MM.1S (cell line): ENCODE data around the gene KTN1.

Experiments used
- DNase-seq: peaks from one replicate; pipeline ENCODE4 v3.0.0-alpha.2; 2015
- H2AFZ ChIP-seq: fragments of 300-600 bp; sonication (generic); 2 replicates; pipeline ENCODE4 v1.6.0; 2016; ENCODE audit warnings: antibody characterized with exemption, low read length
- H3F3A ChIP-seq: fragments of 300-600 bp; sonication (generic); 2 replicates; pipeline ENCODE4 v1.6.1; 2016; ENCODE audit warnings: mild to moderate bottlenecking, antibody characterized with exemption, low read length, moderate library complexity, mixed read lengths; ENCODE audit not compliant: insufficient read depth
- H3K27ac ChIP-seq: fragments of 300-600 bp; sonication (generic); 2 replicates; pipeline ENCODE4 v1.5.1; 2016; ENCODE audit warnings: mild to moderate bottlenecking, low read length
- H3K27me3 ChIP-seq: fragments of 300-600 bp; sonication (generic); replicated peaks from 2 replicates; pipeline ENCODE4 v1.6.0; 2016; ENCODE audit warnings: low read length; ENCODE audit not compliant: insufficient read depth
- H3K36me3 ChIP-seq: fragments of 300-600 bp; sonication (generic); replicated peaks from 2 replicates; pipeline ENCODE4 v1.6.1; 2016; ENCODE audit warnings: mild to moderate bottlenecking, low read length, mixed read lengths; ENCODE audit not compliant: insufficient read depth
- H3K4me1 ChIP-seq: fragments of 300-600 bp; sonication (generic); 2 replicates; pipeline ENCODE4 v1.6.1; 2016; ENCODE audit warnings: low read length, mixed read lengths
- H3K4me2 ChIP-seq: fragments of 300-600 bp; sonication (generic); 2 replicates; pipeline ENCODE4 v1.6.0; 2016; ENCODE audit warnings: low read depth, low read length
- H3K4me3 ChIP-seq: fragments of 300-600 bp; sonication (generic); 2 replicates; pipeline ENCODE4 v1.5.1; 2016; ENCODE audit warnings: low read length, mixed read lengths
- H3K79me2 ChIP-seq: fragments of 300-600 bp; sonication (generic); 2 replicates; pipeline ENCODE4 v1.6.1; 2016; ENCODE audit warnings: mixed run types, low read length, mixed read lengths
- H3K9ac ChIP-seq: fragments of 300-600 bp; sonication (generic); 2 replicates; pipeline ENCODE4 v1.6.1; 2016; ENCODE audit warnings: low read length, mixed read lengths
- H3K9me2 ChIP-seq: fragments of 300-600 bp; sonication (generic); replicated peaks from 2 replicates; pipeline ENCODE4 v1.6.1; 2016; ENCODE audit warnings: mild to moderate bottlenecking, low read length, mixed read lengths; ENCODE audit not compliant: insufficient read depth
- H3K9me3 ChIP-seq: fragments of 300-600 bp; sonication (generic); replicated peaks from 2 replicates; pipeline ENCODE4 v1.6.1; 2016; ENCODE audit warnings: mild to moderate bottlenecking, low read length, mixed read lengths; ENCODE audit not compliant: insufficient read depth
- H4K20me1 ChIP-seq: fragments of 300-600 bp; sonication (generic); 2 replicates; pipeline ENCODE4 v1.6.1; 2016; ENCODE audit warnings: mild to moderate bottlenecking, low read length, moderate library complexity, mixed read lengths; ENCODE audit not compliant: insufficient read depth
- CTCF ChIP-seq: fragments of 300-600 bp; sonication (generic); IDR thresholded peaks from 2 replicates; pipeline ENCODE4 v1.5.1; 2016; ENCODE audit warnings: antibody characterized with exemption, low read length, mixed read lengths
- EZH2 ChIP-seq: fragments of 300-600 bp; sonication (generic); optimal IDR thresholded peaks from 2 replicates; pipeline ENCODE3; 2017; ENCODE audit warnings: low read depth, mild to moderate bottlenecking, antibody characterized with exemption, low read length, mixed read lengths
- EZH2phosphoT487 ChIP-seq: fragments of 300-600 bp; sonication (generic); IDR thresholded peaks from 2 replicates; pipeline ENCODE4 v1.6.1; 2018; ENCODE audit warnings: antibody characterized with exemption, low read length

The KTN1 gene

GRCh38 chr14:55720796-55721195 lies 140.8 kb downstream of the KTN1 start:
- no peaks in the 10 kb centered on the region for H3K36me3 ChIP-seq
- no peak overlapping the region for H3K9ac ChIP-seq
- TF ChIP-seq EZH2phosphoT487 (no peak), EZH2 (no peak), CTCF (no peak)
- H3K9me3 ChIP-seq: no peaks in the 10 kb centered on the region
- H3K4me2 ChIP-seq: no peak overlapping the region
- no peaks in the 10 kb centered on the region for H4K20me1 ChIP-seq
- H3F3A ChIP-seq: no peaks in the 10 kb centered on the region
- H3K9me2 ChIP-seq: no peaks in the 10 kb centered on the region
- no peak overlapping the region for H3K27ac ChIP-seq
- H2AFZ ChIP-seq: no peak overlapping the region
- H3K79me2 ChIP-seq: no peaks in the 10 kb centered on the region
- DNase-seq: no peak
- H3K27me3 ChIP-seq: no peaks in the 10 kb centered on the region
- H3K4me3 ChIP-seq: no peak overlapping the region
- no peaks in the 10 kb centered on the region for H3K4me1 ChIP-seq

GRCh38 chr14:55721353-55721752 lies 141.3 kb downstream of the KTN1 start:
- Histone ChIP-seq H2AFZ (no peak overlapping the region), H4K20me1 (no peaks in the 10 kb centered on the region), H3K79me2 (no peaks in the 10 kb centered on the region), H3K9me2 (no peaks in the 10 kb centered on the region), H3F3A (no peaks in the 10 kb centered on the region), H3K4me1 (no peaks in the 10 kb centered on the region), H3K27me3 (no peaks in the 10 kb centered on the region), H3K27ac (no peak overlapping the region), H3K4me2 (no peak overlapping the region), H3K9me3 (no peaks in the 10 kb centered on the region), H3K4me3 (no peak overlapping the region), H3K9ac (no peak overlapping the region), H3K36me3 (no peaks in the 10 kb centered on the region)
- no peak for DNase-seq
- no peak for TF ChIP-seq EZH2
- no peak for TF ChIP-seq EZH2phosphoT487
- no peak for TF ChIP-seq CTCF

GRCh38 chr14:55722054-55722453 lies 142.0 kb downstream of the KTN1 start:
- no peaks in the 10 kb centered on the region for H3K4me1 ChIP-seq
- H3F3A ChIP-seq: no peaks in the 10 kb centered on the region
- no peak overlapping the region for H3K4me2 ChIP-seq
- no peaks in the 10 kb centered on the region for H3K79me2 ChIP-seq
- H3K9me3 ChIP-seq: no peaks in the 10 kb centered on the region
- H3K9me2 ChIP-seq: no peaks in the 10 kb centered on the region
- no peak for TF ChIP-seq CTCF
- TF ChIP-seq EZH2phosphoT487: no peak
- H2AFZ ChIP-seq: no peak overlapping the region
- H3K27me3 ChIP-seq: no peaks in the 10 kb centered on the region
- no peaks in the 10 kb centered on the region for H4K20me1 ChIP-seq
- no peak overlapping the region for H3K4me3 ChIP-seq
- H3K36me3 ChIP-seq: no peaks in the 10 kb centered on the region
- H3K9ac ChIP-seq: no peak overlapping the region
- H3K27ac ChIP-seq: no peak overlapping the region
- no peak for DNase-seq

- Histone ChIP-seq H3K36me3 (no peaks in the 10 kb centered on the region), H3K79me2 (no peaks in the 10 kb centered on the region), H2AFZ (no peak overlapping the region), H3K9ac (no peak overlapping the region), H3F3A (no peaks in the 10 kb centered on the region), H3K9me2 (no peaks in the 10 kb centered on the region), H3K4me3 (no peak overlapping the region), H3K27ac (no peak overlapping the region), H3K4me2 (no peak overlapping the region), H3K4me1 (no peaks in the 10 kb centered on the region), H3K27me3 (no peaks in the 10 kb centered on the region), H3K9me3 (no peaks in the 10 kb centered on the region), H4K20me1 (no peaks in the 10 kb centered on the region)
- no peak for DNase-seq
- no peak for TF ChIP-seq EZH2phosphoT487
- TF ChIP-seq EZH2: no peak
- no peak for TF ChIP-seq CTCF
These were observed 144.7 kb downstream of the KTN1 start for GRCh38 chr14:55724736-55725135.
